SK-N-SH treated with all-trans-retinoic acid at 6 μM for 48 hours (cell line): Measurements from ENCODE around the gene CASS4.

Experiments
- ATAC-seq: fragments of 200-7000 bp; cut with Tn5 transposase; 3 replicates; pipeline ENCODE4 v1.9.1; 2020; ENCODE audit warnings: mild to moderate bottlenecking, moderate library complexity
- ARNTL ChIP-seq: fragments of 450-650 bp; formaldehyde crosslinking; IDR thresholded peaks from 2 replicates; pipeline ENCODE4 v1.5.0; 2020; ENCODE audit warnings: low read depth, mild to moderate bottlenecking, moderate library complexity, borderline replicate concordance
- BACH2 ChIP-seq: fragments of 250-450 bp; sonication (Bioruptor Pico); IDR thresholded peaks from 2 replicates; pipeline ENCODE4 v1.9.0; 2021; ENCODE audit warnings: mild to moderate bottlenecking, borderline replicate concordance
- CREB5 ChIP-seq: fragments of 250-450 bp; sonication (Bioruptor Pico); IDR thresholded peaks from 2 replicates; pipeline ENCODE4 v1.5.1; 2020; ENCODE audit warnings: low read depth, mild to moderate bottlenecking, moderate library complexity
- CSDC2 ChIP-seq: fragments of 250-450 bp; sonication (Bioruptor Pico); IDR thresholded peaks from 2 replicates; pipeline ENCODE4 v1.5.0; 2020; ENCODE audit warnings: mild to moderate bottlenecking, moderate library complexity
- ESRRG ChIP-seq: fragments of 250-450 bp; sonication (Bioruptor Pico); IDR thresholded peaks from 2 replicates; pipeline ENCODE4 v1.6.1; 2021; ENCODE audit warnings: mild to moderate bottlenecking
- GLIS3 ChIP-seq: fragments of 250-450 bp; sonication (Bioruptor Pico); IDR thresholded peaks from 2 replicates; pipeline ENCODE4 v1.5.0; 2020; ENCODE audit warnings: mild to moderate bottlenecking, moderate library complexity
- ISL1 ChIP-seq: fragments of 250-450 bp; sonication (Bioruptor Pico); IDR thresholded peaks from 2 replicates; pipeline ENCODE4 v2.1.2; 2022; ENCODE audit warnings: mild to moderate bottlenecking, moderate library complexity
- OSR1 ChIP-seq: fragments of 250-450 bp; sonication (Bioruptor Pico); IDR thresholded peaks from 2 replicates; pipeline ENCODE4 v1.8.0; 2022; ENCODE audit warnings: moderate library complexity, mild to moderate bottlenecking, inconsistent platforms
- RARB ChIP-seq: fragments of 250-450 bp; sonication (Bioruptor Pico); IDR thresholded peaks from 2 replicates; pipeline ENCODE4 v1.8.0; 2021; ENCODE audit warnings: mild to moderate bottlenecking, moderate library complexity
- SNAI2 ChIP-seq: fragments of 250-450 bp; sonication (Bioruptor Pico); IDR thresholded peaks from 2 replicates; pipeline ENCODE4 v1.5.0; 2020; ENCODE audit warnings: mild to moderate bottlenecking, moderate library complexity
- TCF4 ChIP-seq: fragments of 250-450 bp; sonication (Bioruptor Pico); IDR thresholded peaks from 2 replicates; pipeline ENCODE4 v1.8.0; 2021; ENCODE audit warnings: mild to moderate bottlenecking, moderate library complexity, borderline replicate concordance
- TOX ChIP-seq: fragments of 250-450 bp; sonication (Bioruptor Pico); IDR thresholded peaks from 2 replicates; pipeline ENCODE4 v1.8.0; 2021; ENCODE audit warnings: mild to moderate bottlenecking, moderate library complexity, borderline replicate concordance
- ZC3H10 ChIP-seq: fragments of 250-450 bp; sonication (Bioruptor Pico); IDR thresholded peaks from 2 replicates; pipeline ENCODE4 v1.5.1; 2021; ENCODE audit warnings: mild to moderate bottlenecking, moderate library complexity
- ZFP3 ChIP-seq: fragments of 250-450 bp; sonication (Bioruptor Pico); IDR thresholded peaks from 2 replicates; pipeline ENCODE4 v1.5.0; 2020; ENCODE audit warnings: mild to moderate bottlenecking, moderate library complexity
- ZFP30 ChIP-seq: fragments of 450-650 bp; formaldehyde crosslinking; IDR thresholded peaks from 2 replicates; pipeline ENCODE4 v1.5.0; 2022; ENCODE audit warnings: mild to moderate bottlenecking, moderate library complexity
- ZNF565 ChIP-seq: fragments of 450-650 bp; formaldehyde crosslinking; conservative IDR thresholded peaks from 2 replicates; pipeline ENCODE4 v1.5.0; 2020; ENCODE audit warnings: low read depth, mild to moderate bottlenecking, moderate library complexity
- ZNF70 ChIP-seq: fragments of 450-650 bp; formaldehyde crosslinking; IDR thresholded peaks from 2 replicates; pipeline ENCODE4 v1.5.0; 2020; ENCODE audit warnings: mild to moderate bottlenecking, moderate library complexity
- ZNF8 ChIP-seq: fragments of 450-650 bp; formaldehyde crosslinking; IDR thresholded peaks from 2 replicates; pipeline ENCODE4 v1.5.0; 2020; ENCODE audit warnings: mild to moderate bottlenecking, moderate library complexity
- TF ChIP-seq, protein P1 (sequence below): fragments of 250-450 bp; sonication (Bioruptor Pico); IDR thresholded peaks from 2 replicates; pipeline ENCODE4 v1.5.1; 2021; ENCODE audit warnings: mild to moderate bottlenecking, moderate library complexity
- TF ChIP-seq, protein P2 (sequence below): fragments of 250-450 bp; sonication (Bioruptor Pico); IDR thresholded peaks from 2 replicates; pipeline ENCODE4 v1.5.0; 2020; ENCODE audit warnings: mild to moderate bottlenecking, moderate library complexity
- TF ChIP-seq, protein P3 (sequence below): fragments of 250-450 bp; sonication (Bioruptor Pico); IDR thresholded peaks from 2 replicates; pipeline ENCODE4 v1.8.0; 2020; ENCODE audit warnings: mild to moderate bottlenecking, moderate library complexity, borderline replicate concordance
- TF ChIP-seq, protein P4 (sequence below): fragments of 250-450 bp; sonication (Bioruptor Pico); IDR thresholded peaks from 2 replicates; pipeline ENCODE4 v1.8.0; 2021; ENCODE audit warnings: low read depth, mild to moderate bottlenecking, moderate library complexity, borderline replicate concordance

CASS4 gene

DNA sequence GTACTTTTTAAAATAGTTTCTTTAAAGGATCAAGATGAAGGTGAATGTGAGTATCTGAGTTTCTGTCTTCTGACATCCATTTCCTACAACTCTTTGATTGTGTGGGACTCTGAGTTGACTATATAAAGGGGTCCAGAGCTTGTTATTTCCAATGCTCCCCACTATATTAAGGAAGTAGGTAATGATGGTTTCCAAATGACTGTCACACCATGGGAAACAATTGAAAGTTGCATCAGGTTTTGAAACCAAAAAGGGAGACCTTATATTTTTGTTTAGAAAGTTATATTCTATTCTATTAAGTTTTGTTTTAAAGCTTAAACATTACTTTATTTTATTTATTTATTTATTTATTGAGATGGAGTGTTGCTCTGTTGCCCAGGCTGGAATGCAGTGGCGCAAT lies 11.2 kb downstream of the CASS4 start:
- ATAC-seq = no peak

DNA sequence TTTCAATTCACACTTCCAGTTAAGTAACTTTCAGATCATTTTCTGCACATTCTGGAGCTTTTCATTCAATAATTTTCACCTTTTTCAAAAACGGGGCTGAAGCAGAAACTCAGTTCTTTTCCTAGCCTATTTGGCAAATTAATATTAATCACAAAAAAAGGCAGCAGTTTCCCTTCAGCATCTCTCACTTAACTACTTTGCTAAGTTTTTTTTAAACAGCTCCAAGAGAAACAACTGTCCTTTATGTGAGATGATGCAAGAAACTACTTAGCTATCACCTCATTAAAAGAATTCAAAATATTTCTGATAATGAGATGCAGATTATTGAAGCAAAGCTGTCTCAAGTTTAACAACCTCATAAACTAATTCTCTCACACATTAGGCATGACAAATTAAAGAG lies 11.8 kb downstream of the CASS4 start:
- ATAC-seq = no peak
- TF ChIP-seq ZC3H10 (CRISPR knock-in tag) (no peak), BACH2 (CRISPR knock-in tag) (no peak), TOX (CRISPR knock-in tag) (no peak), GLIS3 (CRISPR knock-in tag) (no peak), ZNF8 (no peak), ESRRG (no peak), ARNTL (CRISPR knock-in tag) (no peak), ZFP3 (CRISPR knock-in tag) (no peak), ZFP30 (CRISPR knock-in tag) (no peak)
- TF ChIP-seq, protein P1, sequence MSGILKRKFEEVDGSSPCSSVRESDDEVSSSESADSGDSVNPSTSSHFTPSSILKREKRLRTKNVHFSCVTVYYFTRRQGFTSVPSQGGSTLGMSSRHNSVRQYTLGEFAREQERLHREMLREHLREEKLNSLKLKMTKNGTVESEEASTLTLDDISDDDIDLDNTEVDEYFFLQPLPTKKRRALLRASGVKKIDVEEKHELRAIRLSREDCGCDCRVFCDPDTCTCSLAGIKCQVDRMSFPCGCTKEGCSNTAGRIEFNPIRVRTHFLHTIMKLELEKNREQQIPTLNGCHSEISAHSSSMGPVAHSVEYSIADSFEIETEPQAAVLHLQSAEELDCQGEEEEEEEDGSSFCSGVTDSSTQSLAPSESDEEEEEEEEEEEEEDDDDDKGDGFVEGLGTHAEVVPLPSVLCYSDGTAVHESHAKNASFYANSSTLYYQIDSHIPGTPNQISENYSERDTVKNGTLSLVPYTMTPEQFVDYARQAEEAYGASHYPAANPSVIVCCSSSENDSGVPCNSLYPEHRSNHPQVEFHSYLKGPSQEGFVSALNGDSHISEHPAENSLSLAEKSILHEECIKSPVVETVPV (CRISPR knock-in tag) = no peak
- TF ChIP-seq, protein P2, sequence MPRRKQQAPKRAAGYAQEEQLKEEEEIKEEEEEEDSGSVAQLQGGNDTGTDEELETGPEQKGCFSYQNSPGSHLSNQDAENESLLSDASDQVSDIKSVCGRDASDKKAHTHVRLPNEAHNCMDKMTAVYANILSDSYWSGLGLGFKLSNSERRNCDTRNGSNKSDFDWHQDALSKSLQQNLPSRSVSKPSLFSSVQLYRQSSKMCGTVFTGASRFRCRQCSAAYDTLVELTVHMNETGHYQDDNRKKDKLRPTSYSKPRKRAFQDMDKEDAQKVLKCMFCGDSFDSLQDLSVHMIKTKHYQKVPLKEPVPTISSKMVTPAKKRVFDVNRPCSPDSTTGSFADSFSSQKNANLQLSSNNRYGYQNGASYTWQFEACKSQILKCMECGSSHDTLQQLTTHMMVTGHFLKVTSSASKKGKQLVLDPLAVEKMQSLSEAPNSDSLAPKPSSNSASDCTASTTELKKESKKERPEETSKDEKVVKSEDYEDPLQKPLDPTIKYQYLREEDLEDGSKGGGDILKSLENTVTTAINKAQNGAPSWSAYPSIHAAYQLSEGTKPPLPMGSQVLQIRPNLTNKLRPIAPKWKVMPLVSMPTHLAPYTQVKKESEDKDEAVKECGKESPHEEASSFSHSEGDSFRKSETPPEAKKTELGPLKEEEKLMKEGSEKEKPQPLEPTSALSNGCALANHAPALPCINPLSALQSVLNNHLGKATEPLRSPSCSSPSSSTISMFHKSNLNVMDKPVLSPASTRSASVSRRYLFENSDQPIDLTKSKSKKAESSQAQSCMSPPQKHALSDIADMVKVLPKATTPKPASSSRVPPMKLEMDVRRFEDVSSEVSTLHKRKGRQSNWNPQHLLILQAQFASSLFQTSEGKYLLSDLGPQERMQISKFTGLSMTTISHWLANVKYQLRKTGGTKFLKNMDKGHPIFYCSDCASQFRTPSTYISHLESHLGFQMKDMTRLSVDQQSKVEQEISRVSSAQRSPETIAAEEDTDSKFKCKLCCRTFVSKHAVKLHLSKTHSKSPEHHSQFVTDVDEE = no peak

More for the DNA sequence above, 11.2 kb downstream of the CASS4 start:
- TF ChIP-seq CSDC2 (CRISPR knock-in tag) (no peak), ZNF565 (CRISPR knock-in tag) (no peak), CREB5 (CRISPR knock-in tag) (no peak), OSR1 (no peak), GLIS3 (CRISPR knock-in tag) (no peak), ZFP30 (CRISPR knock-in tag) (no peak), BACH2 (CRISPR knock-in tag) (no peak), ZC3H10 (CRISPR knock-in tag) (no peak), ESRRG (no peak), TCF4 (CRISPR knock-in tag) (no peak), ARNTL (CRISPR knock-in tag) (no peak), ISL1 (CRISPR knock-in tag) (no peak), TOX (CRISPR knock-in tag) (no peak), ZNF70 (no peak), RARB (no peak), SNAI2 (CRISPR knock-in tag) (no peak), ZNF8 (no peak)
- TF ChIP-seq, protein P3, sequence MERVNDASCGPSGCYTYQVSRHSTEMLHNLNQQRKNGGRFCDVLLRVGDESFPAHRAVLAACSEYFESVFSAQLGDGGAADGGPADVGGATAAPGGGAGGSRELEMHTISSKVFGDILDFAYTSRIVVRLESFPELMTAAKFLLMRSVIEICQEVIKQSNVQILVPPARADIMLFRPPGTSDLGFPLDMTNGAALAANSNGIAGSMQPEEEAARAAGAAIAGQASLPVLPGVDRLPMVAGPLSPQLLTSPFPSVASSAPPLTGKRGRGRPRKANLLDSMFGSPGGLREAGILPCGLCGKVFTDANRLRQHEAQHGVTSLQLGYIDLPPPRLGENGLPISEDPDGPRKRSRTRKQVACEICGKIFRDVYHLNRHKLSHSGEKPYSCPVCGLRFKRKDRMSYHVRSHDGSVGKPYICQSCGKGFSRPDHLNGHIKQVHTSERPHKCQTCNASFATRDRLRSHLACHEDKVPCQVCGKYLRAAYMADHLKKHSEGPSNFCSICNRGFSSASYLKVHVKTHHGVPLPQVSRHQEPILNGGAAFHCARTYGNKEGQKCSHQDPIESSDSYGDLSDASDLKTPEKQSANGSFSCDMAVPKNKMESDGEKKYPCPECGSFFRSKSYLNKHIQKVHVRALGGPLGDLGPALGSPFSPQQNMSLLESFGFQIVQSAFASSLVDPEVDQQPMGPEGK = no peak
- TF ChIP-seq, protein P1 (CRISPR knock-in tag) = no peak
- TF ChIP-seq, protein P4, sequence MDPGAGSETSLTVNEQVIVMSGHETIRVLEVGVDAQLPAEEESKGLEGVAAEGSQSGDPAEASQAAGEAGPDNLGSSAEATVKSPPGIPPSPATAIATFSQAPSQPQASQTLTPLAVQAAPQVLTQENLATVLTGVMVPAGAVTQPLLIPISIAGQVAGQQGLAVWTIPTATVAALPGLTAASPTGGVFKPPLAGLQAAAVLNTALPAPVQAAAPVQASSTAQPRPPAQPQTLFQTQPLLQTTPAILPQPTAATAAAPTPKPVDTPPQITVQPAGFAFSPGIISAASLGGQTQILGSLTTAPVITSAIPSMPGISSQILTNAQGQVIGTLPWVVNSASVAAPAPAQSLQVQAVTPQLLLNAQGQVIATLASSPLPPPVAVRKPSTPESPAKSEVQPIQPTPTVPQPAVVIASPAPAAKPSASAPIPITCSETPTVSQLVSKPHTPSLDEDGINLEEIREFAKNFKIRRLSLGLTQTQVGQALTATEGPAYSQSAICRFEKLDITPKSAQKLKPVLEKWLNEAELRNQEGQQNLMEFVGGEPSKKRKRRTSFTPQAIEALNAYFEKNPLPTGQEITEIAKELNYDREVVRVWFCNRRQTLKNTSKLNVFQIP (CRISPR knock-in tag) = no peak
